AML-193 (cell line): ENCODE results near the gene SIGLEC15.
"Not testable (repeated sequence)": the region's sequence is repeated elsewhere in the genome, so short reads cannot be mapped to it uniquely, and the experiment has no call there.

ENCODE experiments used
- DNase-seq, 2 experiments: peaks; one replicate each; lab custom pipeline; 2025; lab: John Stamatoyannopoulos, UW

Gene SIGLEC15

DNA sequence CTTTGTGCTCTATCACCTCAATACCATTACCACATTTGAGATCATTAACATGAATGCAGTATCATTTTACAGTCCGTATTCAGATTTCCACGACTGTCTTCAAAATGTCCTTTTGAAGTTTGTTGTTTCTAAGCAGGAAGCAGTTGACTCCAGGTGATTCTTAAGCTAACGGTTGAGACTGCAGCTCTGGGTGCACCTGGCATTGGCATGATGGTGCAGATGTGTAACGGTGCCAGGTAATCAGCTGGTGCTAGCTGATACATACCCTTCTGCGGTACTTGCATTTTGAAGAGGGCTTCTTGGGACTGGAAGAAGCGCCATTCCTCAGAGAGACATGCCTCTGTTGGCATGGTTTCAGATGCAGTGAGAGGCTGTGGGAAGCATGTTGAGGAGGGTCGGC is 19.5 kb downstream of the SIGLEC15 start:
- DNase-seq = no peak

DNA sequence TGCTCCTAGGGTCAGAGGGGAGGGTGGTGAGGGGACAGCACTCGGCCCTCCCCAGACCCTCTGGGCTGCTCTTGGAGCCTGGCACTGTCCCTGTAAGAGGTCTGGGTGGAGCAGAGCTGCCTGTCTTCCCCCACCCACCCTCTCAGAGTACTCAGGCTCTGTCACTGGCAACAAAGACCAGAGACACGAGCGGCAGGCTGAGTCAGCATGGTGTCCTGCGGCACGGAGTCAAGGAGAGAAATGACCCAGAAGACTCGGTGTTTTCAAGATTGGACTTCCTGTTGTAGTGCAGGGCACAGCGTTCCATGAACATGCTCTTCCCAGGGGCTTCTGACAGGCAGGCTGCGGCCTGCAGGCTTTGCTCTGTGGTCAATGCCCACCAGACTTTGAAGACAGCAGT is 19.9 kb downstream of the SIGLEC15 start:
- no peak for DNase-seq

DNA sequence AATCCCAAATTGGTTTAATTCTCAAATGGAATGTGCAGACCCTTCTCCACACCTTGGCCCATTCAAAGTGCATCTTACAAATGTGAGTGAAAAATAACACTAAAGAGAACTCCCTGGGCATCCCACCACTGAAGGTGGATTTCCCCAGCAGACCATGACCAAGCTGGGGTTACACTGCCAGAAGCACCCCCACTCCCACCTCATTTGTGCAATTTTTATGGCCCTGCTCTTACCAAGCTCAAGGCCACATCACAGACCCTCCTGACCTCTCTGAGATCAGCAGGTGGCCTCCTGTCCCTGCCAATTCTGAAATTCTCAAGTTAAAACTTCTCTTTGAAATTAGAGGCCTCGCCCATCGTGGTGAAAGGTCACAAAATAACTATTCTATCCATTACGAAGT is 21.6 kb downstream of the SIGLEC15 start:
- DNase-seq = no peak

DNA sequence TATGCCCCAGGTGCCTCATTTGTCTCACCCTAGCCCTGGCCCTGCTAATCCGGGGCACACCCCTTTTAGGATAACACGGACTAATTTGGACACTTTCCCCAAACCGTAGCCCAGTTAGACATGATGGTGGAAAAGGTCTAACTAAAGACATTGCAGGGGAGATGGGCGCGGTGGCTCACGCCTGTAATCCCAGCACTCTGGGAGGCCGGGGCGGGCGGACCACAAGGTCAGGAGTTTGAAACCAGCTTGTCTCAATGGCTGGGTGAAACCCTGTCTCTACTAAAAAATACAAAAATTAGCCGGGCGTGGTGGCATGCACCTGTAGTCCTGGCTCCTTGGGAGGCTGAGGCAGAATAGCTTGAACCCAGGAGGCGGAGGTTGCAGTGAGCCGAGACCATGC is 23.2 kb downstream of the SIGLEC15 start:
- not testable (repeated sequence) for DNase-seq

DNA sequence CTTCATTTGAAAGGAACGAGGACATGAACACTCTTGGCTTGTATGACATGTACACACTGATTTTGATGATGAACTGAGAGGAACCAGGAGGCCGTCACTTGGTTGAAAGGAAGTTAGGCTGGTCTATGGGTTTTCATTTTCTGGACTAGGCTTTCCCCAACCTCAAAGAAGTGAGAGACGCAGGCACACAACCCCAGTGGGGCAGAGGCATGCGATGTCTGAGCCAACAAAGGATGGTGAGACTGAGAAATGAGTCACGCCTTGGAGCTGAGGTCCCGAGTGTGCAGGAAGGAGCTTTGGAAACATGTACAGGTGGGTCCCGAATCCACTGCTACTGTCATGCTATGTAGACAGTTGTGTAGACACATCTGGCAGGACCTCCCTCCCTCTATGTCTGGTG is 24.1 kb downstream of the SIGLEC15 start:
- no peak for DNase-seq

DNA sequence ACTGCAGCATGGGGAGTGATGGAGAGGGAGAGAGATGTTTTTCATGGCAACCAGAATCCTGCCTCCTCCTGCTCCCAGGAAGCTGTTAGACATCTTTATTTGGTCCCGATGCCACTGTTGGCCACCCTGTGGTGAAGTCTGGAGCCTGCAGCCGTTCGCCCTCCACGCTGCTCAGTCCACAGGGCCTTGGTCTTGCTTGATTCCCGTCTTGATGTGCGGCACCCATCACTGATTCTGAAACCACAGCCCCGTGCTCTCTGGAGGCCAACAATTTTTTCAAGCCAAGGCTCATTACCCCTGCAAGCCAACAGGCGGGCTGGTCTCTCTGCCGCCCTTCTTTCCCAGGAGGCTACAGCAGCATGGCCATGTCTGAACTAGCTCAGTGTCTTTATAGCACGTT is 24.5 kb downstream of the SIGLEC15 start:
- DNase-seq = no peak

DNA sequence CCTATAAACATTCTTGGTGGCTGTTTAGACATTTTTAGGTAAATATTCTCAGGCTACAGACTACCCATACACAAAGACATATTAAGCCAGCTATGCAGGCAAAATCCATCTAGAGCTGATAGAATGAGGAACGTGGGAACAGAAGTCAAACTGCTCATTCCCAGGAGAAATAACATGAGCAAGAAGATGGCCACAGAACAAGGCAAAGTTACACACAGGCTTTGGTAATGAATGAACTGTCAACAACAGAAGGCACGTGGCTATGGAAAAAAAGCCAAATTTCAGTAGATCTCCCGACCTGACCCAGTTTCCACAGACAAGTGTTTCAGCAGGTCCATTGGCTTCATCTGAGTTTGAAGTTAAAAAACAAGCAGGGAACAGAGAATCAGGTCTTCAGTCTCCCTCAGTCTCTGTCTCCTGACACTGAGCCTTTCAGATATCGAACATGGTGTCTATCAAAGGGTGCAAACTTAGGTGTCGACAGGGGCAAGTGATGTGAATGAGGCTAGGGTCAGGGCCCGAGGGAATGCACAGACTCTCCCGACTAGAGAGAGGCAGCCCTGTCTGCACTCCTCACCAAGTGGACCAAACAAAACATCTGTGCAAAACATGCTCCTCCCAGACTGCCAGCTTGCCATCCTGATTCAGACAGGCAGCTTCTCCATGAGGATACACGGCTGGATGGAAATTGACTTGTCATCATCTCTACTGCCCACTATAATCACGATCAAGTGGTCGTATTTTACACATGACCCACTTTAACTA is 25.9 kb downstream of the SIGLEC15 start:
- no peak for DNase-seq

DNA sequence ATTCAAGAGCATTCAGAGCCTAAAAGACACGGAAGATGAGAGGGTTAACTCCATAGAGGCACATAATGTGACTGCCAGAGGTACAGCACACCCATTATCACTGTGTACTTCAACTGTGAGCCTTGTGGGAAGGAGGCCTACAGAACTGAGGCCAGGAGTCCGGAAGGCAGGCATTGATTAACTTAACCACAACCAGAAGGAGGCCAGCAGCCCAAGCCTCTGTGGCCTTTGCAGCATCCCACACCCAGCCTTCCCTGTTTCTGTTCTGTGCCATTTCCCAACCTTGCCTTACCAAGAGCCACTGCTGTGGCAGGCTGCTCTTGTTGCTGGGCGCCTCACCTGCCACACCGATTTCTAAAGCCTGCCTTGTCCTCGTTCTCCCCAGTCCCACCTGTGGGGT is 27.2 kb downstream of the SIGLEC15 start:
- DNase-seq = no peak

DNA sequence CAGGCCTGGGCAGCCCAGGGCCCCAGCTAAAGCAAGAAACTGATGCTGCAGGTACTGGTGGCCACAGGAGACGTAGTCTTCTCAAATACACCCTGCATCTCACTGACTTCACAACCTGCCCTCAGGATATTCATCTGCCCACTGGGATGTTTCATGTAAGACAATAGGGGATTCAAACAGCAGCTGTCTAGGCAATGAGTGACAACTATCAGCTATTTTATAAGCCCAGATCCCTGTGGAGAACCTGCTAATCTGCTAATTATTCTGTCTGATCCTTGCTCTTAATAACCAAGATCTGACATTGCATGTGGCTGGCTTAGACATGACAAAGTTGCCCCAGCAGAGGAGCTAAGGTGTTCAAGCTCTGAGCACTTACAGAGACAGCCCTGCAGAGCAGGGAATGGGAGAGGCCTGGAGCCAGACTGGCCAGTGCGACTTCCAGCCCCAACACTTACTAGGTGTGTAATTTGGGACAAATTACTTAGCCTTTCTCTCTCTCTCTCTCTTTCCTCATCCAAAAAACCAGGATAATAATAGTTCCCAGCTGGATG is 28.6 kb downstream of the SIGLEC15 start:
- DNase-seq = no peak

DNA sequence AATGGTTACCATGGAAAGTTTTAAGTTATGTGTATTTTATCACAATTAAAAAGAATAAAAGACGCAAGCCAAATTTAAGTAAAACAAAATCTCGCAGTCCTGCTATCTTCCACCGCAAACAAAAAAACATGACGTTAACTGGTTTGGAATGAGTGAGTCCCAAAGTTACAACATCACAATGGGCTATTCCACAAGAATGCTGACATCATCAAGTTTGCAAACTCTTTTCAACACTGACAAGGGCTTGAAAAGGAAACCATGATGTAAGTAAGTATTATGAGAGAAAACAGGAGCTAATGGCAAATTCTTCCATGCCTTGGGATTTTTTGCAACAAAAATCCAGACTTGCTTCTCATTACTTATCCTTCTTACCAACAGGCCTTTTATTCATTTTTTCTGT is 31.1 kb downstream of the SIGLEC15 start:
- no peak for DNase-seq

DNA sequence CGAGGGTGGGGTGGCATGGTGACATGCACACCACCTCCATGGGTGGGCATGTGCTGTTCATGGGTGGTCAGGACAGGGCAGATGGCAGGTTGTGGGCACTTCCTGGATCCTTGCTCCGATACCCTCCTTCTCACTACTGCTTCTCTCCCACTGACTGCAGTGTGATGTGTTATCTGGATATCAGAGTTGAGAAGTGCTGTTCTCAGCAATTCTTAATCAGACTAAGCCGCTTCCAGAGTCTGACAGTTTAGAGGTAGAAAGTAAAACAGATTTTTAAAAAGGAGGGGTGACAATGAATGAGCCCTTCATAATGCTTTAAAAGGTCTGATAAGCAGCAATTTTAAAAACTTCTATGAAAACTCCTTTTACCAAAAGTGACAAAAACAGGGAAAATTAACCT is 33.9 kb downstream of the SIGLEC15 start:
- no peak for DNase-seq

DNA sequence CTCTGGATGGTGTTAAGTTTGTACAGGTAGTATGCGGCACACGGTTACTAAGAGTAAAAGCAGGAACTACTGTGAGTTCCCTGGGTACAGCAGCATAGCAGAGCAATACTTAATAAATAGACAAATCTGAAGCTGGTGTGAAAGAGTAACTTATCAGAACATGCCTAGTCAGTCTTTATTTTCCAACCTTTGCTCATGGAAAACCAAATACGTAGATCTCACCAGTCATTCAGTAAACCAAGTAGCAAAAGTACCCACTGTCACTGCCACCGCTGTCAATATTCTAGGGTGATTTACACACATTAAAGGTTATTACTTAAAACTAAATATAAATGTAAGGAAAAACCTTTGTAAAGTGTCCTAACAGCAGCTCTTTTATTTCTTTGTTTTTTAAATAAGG is 35.0 kb downstream of the SIGLEC15 start:
- DNase-seq = no peak

DNA sequence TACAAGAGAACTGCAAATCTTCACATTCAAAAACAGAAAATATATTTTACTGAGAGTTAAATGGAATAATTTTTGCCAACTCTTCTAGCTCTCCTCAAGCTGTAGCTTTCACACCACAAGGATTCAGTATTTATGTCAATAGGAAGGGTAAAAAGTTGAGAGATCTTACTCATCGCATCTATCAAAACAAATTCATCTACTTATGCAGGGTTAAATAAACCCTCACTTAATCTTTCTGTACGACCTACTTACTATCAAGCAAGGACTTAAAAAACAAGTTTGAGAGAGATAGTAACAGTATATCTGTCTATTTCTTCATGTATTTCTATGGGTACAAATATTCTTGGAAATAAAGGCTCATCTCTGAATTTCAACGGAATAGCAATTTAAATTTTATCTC is 35.5 kb downstream of the SIGLEC15 start:
- no peak for DNase-seq

DNA sequence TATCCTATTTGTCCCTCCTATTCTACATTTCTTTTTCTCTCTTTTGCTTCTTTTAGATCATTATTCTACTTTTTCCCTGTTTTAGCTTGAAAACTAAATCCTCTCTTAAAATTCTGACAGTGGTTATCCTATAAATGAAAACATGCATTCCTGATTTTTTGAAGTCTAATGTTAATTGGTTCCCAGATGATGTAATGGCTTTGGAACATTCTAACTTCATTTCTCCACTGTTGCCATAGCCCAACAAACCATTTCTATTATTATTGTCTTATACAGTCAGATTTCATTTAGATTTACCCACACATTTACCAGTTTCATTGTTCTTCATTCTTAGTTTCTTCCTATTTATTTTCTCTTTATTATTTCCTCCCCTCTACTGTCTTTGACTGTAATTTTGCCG is 36.5 kb downstream of the SIGLEC15 start:
- no peak for DNase-seq

DNA sequence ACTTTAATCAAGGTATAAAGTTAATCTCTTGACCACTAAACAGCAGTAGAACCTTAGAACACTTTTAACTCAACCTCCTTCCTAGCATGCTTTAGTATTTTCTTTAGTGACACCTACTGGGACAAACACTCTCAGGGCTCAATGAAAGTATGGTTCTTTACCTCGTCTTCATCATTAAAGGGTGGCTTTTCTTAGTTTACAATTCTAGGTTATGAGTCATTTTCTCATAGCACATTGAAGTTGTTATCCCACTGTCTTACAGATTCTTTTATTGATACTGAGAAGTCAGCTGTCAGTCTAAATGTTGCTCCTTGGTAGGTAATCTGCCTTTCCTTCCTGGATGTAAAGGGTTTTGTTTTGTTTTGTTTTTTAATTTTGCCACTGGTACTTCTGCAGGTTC is 38.0 kb downstream of the SIGLEC15 start:
- no peak for DNase-seq

DNA sequence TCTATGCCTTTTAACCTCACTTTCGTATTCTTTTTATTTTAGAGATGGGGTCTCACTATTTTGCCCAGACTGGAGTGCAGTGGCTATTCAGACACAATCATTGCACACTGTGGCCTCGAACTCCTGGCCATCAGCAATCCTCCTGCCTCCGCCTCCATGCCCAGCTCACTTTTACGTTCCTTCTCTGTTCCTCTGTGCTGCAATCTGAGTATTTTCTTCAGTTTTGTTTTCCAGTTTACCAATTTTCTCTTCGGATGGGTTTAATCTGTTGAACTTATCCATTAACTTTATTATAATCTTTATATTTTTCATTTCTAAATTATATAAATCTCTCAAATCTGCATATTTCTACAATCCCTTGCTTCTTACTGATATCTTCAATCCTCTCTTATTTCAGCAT is 38.6 kb downstream of the SIGLEC15 start:
- no peak for DNase-seq

DNA sequence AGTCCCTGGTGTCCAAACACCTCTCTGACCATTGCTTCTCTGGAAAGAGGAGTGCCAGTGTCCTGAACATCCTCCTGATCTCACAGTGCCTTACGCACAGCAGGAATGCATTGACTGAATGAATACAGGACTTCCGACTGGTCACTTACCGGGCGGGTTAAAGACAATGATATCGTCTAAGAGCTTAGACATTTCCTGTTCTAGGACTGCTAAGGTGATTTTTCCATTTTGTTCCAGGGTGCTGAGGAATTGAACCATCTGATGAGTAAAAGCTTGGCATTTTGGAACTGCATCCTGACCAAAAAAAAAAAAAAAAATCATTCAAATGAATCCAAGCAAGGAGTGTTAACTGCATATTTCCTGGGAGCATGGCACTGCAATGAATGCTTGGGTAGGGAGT is 40.0 kb downstream of the SIGLEC15 start:
- DNase-seq = no peak

DNA sequence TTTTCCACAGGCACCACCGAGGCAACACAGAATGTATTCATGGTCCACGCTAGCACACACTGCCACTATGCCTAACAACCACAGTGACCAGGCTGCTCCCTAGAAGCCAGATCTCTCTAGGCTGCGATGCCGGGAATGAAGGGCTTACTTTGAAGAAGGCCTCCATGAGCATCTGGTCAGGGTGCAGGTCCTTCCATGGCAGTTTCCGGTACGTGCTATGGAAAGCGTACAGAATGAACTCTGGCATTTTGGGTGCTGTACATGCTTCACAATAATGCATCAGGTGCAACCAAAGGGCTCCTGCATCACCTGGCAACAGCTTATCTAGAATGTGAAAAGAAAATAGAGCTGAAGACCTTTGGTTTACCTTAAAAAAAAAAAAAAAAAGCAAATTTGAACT is 44.9 kb downstream of the SIGLEC15 start:
- no peak for DNase-seq

DNA sequence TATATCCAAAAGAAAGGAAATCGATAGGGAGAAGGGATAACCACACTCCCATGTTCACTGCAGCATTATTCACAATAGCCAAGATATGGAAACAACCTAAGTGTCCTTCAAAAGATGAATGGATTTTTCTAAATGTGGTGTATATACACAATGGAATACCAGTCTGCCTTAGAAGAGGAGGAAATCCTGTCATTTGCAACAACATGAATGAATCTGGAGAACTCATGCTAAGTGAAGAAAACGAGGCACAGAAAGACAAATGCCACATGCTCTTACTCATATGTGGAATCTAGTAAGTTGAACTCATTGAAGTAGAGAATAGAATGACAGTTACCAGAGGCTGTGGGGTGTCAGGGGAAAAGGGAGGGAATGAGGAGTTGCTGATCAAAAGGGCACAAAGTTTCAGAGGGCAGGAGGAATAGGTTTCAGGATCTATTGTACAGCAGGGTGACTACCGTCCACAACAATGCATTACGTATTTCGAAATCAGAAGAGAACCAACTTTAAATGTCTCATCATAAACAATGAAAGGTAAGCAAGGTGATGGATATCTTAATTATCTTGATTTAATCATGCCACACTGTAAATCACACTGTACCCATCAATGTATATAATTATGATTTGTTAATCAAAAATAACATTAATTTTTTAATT is 46.1 kb downstream of the SIGLEC15 start:
- DNase-seq = no peak

DNA sequence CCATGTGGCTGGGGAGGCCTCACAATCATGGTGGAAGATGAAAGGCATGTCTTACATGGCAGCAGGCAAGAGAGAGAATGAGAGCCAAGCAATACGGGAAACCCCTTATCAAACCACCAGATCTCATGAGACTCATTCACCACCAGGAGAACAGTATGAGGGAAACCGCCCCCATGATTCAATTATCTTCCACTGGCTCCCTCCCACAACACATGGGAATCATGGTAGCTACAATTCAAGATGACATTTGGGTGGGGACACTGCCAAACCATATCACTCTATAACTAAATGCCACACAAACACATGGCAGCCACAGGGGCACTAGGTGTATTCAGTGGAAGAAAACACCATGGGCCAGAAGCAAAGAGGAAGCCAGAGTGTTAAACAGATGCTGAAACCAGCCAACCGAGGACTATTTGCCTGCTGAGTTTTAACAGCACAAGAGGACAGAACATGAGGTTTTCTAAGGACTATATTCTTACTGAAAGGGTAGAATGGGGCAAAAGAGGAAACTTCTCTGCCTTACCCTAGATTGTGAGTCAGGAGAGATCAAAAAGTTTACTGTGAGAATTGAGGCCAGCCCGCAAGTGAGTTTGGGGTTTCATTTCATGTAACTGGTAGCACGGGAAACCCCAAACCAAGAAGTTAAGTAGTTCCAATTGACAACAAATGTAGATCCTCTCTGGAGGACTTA is 49.2 kb downstream of the SIGLEC15 start:
- no peak for DNase-seq

DNA sequence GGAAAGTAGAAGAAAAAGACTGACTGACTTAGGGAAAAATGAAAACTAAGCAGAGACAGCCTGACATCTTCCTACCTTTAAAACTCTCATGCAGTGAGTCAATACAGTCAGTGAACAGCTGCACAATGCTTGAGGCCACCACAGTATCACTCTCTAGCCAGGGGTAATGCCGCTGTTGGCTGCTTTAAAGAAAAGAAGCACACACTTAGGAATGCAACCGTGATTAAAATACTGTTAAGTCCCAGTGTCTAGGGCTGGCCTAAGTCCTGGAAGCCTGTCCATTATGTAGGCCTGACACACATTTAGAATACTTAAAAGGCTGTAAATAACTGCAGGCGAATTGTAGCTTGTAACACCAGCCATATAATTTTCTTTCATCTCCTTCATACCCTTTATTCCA is 50.7 kb downstream of the SIGLEC15 start:
- no peak for DNase-seq

DNA sequence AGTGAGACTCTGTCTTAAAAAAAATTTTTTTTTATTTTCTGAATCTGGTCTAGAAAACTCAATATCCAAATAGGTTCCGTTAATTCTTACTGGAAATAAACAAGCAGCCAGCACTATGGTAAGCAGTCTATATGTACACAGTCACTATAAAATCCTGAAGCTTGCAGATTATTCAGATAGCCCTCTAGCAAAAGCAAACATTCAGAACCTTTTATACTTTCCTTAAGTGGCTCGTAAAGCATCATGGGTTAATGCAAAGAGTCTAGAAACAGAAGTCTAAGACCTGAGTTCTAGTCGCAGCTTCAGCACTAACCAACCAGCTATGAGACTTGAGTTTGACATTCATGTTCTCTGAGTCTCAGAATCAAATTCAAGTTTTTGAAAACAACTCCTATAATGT is 51.9 kb downstream of the SIGLEC15 start:
- no peak for DNase-seq
